HG02943 (cell line): ENCODE measurements around the gene RBP5.
"Not testable (repeated sequence)": the region's sequence is repeated elsewhere in the genome, so short reads cannot be mapped to it uniquely, and the experiment has no call there.

Experiments used
- ATAC-seq: cut with Tn5 transposase; IDR thresholded peaks from one replicate; pipeline ENCODE4 v1.9.1; 2021; ENCODE audit warnings: mild to moderate bottlenecking, low read depth, moderate library complexity; ENCODE audit not compliant: unreplicated experiment

RBP5 gene

DNA sequence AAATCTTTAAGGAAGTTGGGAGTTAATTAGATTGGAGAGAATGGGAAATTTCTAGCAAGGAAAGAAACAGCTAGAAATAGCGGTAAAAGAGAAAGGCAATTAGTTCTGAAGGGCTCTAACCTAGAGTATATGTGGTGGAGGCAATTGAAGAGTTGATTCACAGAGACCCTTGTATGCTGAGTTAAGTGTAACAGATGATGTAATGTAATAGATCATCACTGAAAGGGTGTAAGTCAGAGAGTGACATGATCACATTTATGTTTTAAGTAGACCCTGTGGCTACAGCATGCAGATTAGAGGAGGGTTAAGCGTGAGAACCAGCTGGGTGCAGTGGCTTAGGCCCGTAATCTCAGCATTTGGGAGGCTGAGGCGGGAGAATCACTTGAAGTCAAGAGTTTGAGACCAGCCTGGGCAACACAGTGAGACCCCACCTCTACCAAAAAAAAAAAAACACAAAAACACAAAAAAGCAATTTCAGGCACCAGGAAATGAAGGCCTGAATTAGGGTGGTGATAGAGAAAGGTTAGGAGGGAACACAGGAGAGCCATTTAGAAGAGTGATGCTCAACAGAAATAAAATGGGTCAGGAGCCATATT lies 3.0 kb downstream of the RBP5 start:
- ATAC-seq = no peak

DNA sequence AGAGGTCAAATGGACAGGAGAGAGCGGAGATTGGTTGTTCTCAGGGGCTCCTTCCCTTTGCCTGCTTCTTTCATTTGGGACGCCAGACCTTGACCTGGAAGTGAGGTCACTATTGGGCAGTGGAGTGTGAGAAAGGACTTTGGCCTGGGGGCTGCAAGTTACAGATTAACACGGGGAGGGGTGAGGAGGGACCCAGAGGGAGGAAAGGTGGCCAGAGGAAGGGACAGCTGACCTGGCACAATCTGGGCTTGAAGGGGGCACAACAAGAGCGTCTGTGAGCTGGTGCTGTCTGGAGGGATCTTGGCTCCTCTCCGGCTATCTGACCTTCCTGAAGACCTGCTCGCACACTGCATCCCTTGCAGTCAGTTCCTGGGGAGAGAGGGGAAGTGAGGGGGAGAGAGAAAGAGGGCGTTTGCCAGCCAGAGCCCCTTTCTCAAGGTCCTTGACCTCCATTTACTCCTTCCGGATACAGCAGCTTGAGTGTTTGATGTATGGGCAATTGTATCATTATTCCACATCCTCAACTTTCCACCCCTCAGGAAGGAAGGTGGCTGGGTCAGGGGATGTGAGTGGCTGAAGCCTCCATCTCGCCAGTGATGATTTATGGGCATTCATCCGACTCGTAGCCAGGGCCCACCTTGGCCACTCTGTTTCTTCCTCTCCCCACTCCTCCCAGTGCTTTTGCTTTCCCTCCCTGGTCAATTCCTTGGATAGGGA lies 4.7 kb downstream of the RBP5 start:
- ATAC-seq = no peak

DNA sequence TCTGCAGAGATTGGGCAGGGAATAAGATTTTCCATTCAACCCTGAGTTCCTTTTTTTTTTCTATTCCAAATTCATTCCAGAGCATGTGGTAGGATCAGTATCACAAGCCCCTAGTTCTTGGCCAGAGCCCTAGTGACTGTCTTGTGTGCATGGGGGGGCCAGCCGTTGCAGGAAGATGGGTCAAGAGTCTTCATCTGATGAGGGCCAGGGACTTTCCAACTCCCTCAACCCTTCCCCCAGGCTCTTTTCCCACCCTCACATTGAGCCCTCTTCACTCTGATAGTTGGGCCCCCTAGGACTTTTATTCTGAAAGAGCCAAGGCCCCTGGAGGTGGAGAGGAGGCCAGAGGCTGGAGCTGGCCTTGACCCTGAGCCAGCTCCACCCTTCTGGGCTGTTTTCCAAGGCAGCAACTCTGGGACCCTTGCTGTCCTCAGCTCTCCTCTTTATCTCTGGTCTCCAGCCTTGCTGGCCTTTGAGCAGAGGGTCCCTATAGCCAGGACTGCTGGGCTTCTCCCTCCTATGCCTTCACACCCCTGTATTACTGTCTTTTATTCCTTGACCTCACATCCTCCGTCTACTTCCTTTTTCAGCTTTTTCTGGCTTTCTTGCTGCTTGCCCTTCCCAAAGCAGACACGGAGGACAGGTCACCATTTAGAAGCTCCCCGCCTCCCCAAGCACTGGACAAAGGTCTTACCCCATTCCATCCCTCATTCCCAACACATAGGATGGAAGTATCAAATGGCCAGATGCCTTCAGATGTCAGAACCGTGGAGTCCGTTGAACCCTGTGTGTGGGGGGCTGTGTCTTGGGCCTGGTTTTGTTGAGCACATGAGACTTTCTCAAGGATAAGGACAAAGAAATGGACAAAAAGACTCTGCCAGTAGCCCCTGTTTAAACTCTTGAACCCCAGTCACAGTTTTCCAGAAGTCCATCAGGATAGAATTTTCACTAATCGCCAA lies 5.6 kb downstream of the RBP5 start:
- no peak for ATAC-seq

DNA sequence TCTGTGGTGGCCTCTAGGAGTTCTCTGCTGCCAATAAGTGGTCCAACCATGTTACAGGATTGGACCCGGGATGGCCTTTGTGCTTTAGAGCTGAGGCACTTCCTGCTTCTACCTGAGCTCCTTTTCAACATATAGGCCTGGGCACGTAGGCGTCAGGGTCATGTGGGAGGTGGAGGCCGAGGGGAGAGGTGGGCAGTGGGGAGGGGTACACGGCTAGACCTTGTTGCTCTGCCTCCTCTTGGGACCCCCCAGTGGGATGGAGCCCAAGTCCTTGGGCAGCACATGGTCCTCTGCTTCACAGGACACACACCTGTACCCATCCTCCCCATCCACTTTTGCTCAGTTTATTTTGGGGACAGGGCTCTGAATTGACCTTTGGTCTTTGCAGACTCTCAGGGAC lies 7.4 kb downstream of the RBP5 start:
- no peak for ATAC-seq

DNA sequence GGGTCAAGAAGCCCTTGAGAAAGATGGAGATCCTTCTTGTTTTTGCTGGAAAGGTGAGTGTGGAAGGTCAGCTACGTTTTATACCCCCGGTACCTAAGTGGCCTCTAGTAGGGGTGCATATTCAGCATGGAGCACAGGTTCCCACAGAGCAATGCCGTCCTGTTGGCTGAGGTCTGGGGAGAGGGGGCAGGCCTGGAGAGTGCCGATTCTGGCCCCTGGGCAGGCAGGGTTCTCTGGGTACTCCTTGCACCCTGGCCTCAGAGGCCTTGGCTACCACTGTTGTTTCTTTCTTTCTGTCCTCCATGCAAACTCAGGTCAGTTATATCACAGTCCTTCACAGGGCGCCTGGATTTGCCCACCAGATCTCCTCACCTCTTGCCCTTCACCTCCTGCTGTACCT lies 8.5 kb downstream of the RBP5 start:
- ATAC-seq = no peak

DNA sequence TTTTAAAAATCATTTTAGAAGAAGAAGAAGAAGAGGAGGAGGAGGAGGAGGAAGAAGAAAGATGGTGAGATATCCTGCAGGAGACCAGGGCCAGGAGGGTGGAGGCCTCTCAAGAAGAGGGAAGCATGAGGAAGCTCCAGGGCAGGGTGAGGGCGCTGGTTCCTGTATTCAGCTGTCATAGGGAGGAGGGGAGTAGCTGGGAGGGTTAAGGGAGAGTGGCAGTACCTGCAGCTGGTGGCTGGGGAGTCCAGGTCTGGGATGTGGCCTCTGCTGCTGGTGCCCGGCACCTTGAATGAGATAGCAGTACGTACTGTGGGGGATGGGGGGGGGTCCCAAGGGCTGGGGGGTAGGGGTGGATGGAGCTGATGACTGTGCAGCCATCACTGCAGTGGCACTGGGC lies 9.8 kb downstream of the RBP5 start:
- ATAC-seq = no peak

DNA sequence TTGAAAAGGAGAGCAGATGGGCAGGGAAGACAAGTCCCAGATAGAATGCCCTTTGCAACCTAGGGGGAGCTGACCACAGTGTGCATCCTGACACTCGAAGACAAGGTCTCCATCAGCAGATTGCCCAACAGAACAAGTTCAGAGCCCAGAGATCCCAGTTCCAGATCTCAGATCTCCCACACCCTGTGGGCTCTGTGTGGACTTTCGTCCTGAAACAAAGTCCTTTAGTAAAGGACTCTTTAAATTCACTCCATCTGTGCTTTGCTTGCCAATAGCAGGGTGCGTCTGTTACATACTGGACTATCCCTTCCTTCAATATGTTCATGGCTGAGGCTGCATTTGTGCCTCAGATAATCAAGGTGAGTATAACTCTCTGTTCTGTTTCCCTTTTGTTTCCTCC lies 11.0 kb downstream of the RBP5 start:
- ATAC-seq = no peak

DNA sequence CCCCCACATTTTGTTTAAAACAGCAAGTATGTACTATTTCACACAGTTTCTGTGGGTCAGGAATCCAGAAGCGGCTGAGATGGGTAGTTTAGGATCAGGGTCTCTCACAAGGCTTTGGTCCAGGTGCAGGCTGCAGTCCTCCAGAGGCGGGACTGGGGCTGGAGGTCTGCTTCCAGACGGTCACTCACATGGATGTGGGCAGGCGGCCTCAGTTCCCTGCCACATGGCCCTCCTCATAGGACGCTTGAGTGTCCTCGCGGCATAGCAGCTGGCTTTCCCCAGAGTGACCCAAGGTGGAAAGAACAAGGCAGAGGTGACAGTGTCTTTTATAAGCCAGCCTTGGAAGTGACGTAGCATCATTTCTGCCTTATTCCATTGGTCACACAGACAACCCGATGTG lies 11.8 kb downstream of the RBP5 start:
- no peak for ATAC-seq

DNA sequence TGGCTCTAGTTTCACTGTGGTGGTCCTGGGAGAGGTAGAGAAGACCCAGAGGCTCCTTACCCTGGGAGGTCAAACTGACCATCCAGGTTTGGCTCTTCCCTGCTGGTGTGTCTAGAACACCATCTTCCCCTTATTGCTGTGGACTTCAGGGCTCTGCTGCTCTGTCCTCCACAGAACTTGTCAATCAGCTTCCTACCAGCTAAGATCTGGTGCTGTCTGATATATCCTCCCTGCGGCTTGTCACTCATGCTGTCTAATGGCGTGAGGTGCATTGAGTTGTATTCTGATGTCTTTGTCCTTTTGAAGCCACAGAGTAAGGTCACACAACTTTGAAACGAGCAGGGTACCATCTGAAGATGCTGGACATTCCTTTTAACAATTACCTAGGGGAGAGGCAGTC lies 12.5 kb downstream of the RBP5 start:
- ATAC-seq = no peak

DNA sequence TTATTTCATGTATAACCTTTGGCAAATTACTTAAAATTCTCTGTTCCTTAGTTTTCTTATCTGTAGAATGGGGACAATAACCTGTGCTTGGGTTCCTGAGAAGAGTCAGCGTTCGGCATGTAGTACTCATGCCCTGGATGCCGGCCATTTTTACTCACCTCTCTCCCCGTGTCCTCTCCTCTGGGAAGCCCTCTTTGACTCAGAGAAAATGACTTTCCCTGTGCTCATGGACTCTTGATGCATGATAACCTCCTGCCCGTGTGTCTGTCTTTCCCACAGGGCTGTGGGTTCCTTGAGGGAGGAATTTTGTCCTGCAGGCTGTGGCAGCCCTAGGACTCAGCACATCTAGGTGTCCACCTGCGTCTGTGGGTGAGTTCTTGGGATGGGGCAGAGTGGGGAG lies 13.8 kb downstream of the RBP5 start:
- ATAC-seq = no peak

DNA sequence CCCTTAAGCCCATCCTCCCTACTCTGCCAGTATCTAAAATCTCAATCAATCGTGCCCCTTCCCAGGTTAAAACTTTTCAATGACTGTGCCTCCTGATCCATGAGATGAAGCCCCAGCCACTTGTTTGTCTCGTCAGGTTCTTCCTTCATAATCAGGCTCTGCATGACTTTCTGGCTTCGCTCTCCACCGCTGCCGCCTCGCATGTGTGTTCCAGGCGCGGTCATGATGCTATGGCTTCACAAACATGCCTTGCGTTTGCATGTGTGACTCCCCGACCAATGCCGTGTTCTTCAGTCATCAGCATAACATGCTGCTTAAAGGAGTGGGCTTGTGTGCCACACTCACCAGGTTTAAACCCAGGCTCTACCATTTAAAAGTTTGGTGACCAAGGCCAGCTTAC lies 14.7 kb downstream of the RBP5 start:
- no peak for ATAC-seq

DNA sequence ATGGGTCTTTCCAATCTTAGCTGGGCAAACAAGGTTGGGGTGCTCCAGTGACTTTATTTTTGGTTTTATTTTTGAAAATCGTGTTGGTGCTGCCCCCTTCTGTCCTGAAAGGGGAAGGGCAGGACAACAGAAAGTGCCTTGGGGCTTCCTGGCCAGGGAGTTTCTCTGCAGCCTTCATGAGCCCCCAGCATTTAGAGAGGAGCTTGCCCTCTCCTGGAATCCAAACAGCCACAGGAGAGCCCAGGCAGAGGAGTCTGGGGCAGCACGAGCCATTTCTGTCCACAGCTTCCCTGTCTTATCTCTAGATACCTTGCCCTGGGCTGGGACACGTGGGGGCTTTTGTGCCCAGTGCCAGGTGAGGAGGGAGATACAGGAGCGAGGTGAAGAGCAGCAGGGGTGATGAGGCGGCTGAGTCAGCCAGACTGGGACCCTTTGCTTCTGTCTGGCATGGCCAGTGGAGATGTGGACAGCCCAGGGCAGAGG lies 15.3 kb downstream of the RBP5 start:
- no peak for ATAC-seq

DNA sequence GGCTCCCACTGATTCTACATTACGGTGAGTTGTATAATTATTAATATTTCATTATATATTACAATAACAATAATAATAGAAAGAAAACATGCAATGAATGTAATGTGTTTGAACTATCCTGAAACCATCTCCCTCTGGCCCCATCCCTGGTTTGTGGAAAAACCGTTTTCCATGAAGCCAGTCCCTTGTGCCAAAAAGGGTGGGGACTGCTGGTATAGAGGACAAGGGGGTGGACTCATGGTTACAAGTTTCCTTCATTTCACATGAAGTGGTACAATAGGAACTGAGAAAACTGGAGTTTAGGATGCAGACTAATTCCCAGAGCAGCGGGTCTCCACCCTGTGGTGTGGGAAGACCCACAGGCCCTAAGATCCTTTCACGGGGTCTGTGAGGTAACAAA lies 16.6 kb downstream of the RBP5 start:
- ATAC-seq = no peak

DNA sequence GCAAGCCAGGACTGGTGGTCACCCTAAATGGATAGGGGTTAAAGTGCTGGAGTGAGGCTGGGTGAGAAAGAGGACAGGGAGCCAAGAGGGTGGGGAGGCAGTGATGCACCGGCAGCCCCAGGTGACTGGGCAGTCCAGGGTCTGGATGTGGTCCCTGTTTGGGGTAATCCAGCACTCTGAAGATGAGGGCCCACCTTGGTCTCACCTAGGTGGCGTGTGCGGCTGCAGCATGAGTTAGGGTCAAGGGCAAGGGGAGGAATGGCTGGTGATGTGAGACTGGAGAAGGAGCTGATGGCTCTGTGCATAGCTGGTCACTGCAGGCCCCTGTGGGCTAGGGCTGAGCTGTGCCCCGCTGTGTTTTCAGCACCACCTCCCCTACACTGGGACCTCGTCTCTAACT lies 18.0 kb downstream of the RBP5 start:
- no peak for ATAC-seq

DNA sequence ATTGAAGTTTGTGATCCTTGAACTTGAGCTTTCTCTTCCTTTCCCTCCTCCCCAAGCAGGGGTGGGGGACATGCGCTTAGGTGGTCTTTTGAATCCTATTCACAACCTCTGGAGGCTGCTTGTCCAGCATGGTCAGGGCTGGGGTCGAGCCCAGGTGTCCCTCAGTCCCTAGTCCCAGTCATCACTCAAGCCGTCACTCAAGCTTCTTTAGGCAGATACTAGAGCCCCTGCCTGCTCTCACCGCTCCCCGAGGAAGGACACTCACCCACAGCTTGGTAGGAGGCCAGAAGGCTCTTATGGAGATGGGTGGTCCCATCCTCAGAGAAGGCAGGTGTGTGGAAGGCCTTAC lies 19.1 kb downstream of the RBP5 start:
- no peak for ATAC-seq

DNA sequence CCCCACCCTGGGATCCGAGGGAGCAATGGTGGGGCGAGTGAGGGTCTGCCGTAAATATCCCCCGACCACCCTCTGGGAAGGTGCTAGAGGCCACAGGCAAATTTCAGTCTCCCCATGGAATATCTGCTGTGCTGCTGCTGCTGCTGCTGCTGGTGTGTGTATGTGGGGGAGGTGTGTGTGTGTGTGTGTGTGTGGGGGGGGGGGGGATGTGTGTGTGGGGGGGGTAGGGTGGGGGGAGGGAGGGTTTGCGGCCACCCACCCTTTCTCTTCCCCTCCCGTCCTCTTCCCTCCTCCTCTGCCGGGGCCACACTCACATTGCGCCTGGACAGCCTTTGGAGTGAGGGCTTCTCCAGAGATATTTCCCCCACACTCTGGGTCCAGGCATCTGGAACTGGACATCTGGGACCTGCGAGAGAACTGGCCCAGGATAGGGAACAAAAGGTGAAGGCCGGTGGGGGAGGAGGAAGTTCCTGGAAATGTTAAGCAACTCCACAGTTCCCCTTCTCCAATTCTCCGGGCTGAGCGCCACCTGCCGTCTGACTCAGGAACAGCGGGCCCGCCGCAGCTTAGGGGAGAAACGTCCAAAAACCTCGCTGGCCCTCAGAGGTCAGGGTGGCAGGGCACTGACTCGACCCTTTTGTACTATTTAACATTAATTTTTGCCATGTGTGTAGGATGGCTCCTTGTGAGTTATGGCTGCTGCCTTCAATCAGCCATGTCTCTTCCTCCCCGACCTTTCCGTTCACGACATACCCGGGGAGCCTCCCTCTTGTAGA lies 19.7 kb downstream of the RBP5 start, which contains the start of gene C1RL:
Gene C1RL (minus strand): TSS at position 419 of the 776 bp plus-strand sequence. CDS start 34 bp downstream, at position 385.
- ATAC-seq = peak; percentile 9

DNA sequence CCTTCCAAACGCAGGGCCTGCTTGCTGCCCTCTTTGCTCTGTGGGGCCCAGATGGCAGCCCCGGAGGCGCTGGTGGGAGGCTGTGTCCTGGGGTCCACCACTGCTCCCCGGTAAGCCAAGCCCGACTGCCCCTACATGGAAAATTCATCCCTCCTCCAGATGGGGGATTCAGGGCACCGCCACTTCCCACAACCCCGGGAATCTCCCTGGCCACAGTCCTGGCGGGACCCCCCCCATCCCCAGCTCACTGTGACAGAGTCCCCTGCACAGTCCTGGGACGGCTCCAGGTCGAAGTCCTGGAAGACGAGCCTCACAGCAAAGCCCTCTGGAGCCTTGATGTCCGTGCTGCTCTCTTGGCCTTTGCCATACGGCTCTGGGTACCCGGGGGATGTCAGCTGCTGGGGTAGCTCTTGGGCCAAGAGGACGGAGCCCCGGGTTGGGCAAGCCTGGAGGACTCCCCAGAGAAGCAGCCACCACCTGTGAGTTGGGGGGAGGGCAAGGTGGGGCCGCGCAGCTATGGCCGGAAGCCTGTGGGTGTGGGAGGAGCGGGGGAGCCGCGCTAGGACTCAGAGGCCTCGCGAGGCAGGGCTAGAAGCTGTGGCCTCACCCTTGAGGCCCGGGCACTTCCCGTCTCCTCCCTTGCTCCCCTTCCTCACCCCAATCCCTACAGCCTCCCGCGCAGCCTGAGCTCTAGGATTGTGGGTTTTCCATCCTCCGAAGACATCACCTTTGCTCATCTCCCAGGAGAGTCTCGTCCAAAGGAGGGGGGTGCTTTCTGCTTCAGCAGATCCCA lies 20.5 kb downstream of the RBP5 start:
- peak; percentile 79 for ATAC-seq

DNA sequence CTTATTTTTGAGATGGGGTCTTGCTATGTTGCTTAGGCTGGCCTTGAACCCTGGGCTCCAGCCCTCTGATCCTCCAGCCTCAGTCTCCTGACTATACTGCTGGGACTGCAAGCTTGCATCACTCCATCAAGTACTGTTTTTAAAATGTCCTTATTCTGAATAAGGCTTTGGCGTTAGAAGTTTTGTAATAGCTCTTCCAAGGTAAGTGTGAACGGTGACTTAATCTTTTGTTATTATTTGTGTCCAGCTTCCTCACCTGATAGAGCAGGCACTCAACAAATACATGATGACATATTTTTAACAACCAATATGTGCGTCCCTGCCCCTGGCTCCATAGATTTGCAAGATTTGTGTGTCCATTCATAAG lies 21.1 kb downstream of the RBP5 start:
- ATAC-seq = no peak

DNA sequence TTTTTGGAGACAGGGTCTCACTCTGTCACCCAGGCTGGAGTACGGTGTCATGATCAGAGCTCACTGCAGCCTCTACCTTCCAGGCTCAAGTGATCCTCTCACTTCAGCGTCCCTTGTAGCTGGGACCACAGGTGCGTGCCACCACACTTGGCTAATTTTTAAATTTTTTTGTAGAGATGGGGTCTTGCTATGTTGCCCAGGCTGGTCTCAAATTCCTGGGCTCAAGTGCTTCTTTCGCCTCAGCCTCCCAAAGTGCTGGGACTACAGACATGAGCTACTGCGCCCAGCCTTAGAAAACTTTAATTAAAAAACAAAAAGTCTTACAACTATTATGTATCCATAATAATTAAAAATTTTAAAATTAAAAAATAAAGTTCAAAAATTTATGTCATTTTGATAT lies 21.5 kb downstream of the RBP5 start:
- ATAC-seq = not testable (repeated sequence)

DNA sequence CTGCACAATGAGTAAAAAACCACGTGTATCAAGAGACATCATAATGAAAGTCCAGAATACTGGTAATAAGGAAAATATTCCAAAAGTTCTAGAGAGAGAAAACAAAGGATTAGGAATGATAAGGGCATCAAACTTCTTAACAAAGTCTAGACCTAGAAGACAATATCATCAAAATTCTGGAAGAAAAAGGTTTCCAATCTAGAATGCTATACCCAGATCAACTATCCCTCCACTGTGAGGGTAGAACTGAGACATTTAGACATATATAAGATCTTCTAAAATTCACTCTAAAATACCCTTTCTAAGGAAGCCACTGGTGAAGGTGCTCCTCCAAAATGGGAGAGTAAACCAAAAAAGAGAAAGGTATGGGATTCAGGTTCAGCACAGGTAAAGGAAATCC lies 22.6 kb downstream of the RBP5 start:
- ATAC-seq = no peak
